Stimulated activated memory B cell treated with anti-CD40 and anti-IgM and Interleukin-4, amounts not matched to agents 10 μg/mL and 1 μg/mL and 100 μg/mL, for 72 hours (primary cell): ENCODE results near the gene MYO7A.

ENCODE experiments used
- ATAC-seq: fragments of 150-1000 bp; cut with Tn5 transposase; 2 replicates; pipeline ENCODE4 v1.10.0; 2021
- H3K27ac Mint-ChIP-seq: one replicate; pipeline ENCODE4 v1.8.0; 2022; ENCODE audit warnings: mild to moderate bottlenecking, mixed read lengths
- H3K27me3 Mint-ChIP-seq: one replicate; pipeline ENCODE4 v1.8.0; 2022; ENCODE audit warnings: mixed read lengths
- H3K36me3 Mint-ChIP-seq: one replicate; pipeline ENCODE4 v1.8.0; 2022; ENCODE audit warnings: mixed read lengths
- H3K4me1 Mint-ChIP-seq: one replicate; pipeline ENCODE4 v1.8.0; 2022; ENCODE audit warnings: mixed read lengths
- H3K4me3 Mint-ChIP-seq: one replicate; pipeline ENCODE4 v1.8.0; 2022; ENCODE audit warnings: mild to moderate bottlenecking, moderate library complexity, mixed read lengths
- H3K9me3 Mint-ChIP-seq: one replicate; pipeline ENCODE4 v1.8.0; 2022; ENCODE audit warnings: mixed read lengths

The MYO7A gene

GRCh38 chr11:77203901-77204753 is 76.1 kb downstream of the MYO7A start:
- H3K27me3 Mint-ChIP-seq = peaks cover 10% of the 10 kb centered on the region
- H3K4me1 Mint-ChIP-seq = no peaks in the 10 kb centered on the region
- no peak for ATAC-seq
- H3K9me3 Mint-ChIP-seq = no peaks in the 10 kb centered on the region
- H3K36me3 Mint-ChIP-seq = no peaks in the 10 kb centered on the region
- H3K27ac Mint-ChIP-seq = no peak overlapping the region
- H3K4me3 Mint-ChIP-seq = no peak overlapping the region

GRCh38 chr11:77204754-77205466 is 76.9 kb downstream of the MYO7A start:
- no peak for ATAC-seq
- Mint-ChIP-seq H3K4me1 (no peaks in the 10 kb centered on the region), H3K27ac (no peak overlapping the region), H3K36me3 (no peaks in the 10 kb centered on the region), H3K4me3 (no peak overlapping the region), H3K9me3 (no peaks in the 10 kb centered on the region), H3K27me3 (peaks cover 10% of the 10 kb centered on the region)

GRCh38 chr11:77205467-77206263 is 77.6 kb downstream of the MYO7A start:
- Mint-ChIP-seq H3K27ac (no peak overlapping the region), H3K4me3 (no peak overlapping the region), H3K9me3 (no peaks in the 10 kb centered on the region), H3K36me3 (no peaks in the 10 kb centered on the region), H3K27me3 (peaks cover 10% of the 10 kb centered on the region), H3K4me1 (no peaks in the 10 kb centered on the region)
- no peak for ATAC-seq

DNA sequence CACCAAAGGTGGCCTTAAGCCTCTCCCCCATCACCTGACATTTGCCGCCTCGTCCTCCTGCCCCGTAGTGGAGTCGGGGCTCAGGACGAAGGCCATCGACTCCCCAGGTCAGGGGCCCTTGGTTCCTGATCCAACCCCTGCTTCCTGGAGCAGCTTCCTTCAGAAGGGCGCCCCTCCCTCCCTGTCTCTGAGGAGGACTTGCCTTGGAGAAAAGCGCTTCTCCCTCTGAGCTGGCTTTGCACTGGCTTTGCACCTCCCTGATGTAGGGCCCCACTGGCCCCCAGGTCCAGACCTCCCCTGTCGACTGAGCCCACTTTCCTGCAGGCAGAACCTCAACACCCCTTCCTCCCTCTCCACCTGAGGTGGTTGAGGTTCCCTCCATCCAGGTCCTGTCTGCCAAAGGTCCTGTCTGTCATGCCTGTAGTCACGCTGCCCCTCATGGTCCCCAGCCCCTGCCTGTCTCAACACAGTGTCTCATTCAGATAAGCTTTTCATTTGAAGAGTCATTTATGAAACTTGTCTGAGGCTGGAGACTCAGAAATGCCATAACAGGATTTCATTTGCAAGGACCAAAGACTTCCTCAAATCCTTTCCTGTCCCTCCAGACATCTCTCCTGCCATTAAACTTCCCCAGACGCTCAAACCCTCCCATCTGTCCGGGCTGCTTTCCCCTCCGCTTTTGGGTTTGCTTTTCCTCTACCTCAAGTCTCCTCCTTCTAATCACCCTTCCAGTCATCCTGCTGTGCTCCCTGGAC is 78.4 kb downstream of the MYO7A start:
- Mint-ChIP-seq H3K4me3 (no peak overlapping the region), H3K4me1 (no peaks in the 10 kb centered on the region), H3K27me3 (peaks cover 10% of the 10 kb centered on the region), H3K36me3 (no peaks in the 10 kb centered on the region), H3K9me3 (no peaks in the 10 kb centered on the region), H3K27ac (no peak overlapping the region)
- no peak for ATAC-seq

DNA sequence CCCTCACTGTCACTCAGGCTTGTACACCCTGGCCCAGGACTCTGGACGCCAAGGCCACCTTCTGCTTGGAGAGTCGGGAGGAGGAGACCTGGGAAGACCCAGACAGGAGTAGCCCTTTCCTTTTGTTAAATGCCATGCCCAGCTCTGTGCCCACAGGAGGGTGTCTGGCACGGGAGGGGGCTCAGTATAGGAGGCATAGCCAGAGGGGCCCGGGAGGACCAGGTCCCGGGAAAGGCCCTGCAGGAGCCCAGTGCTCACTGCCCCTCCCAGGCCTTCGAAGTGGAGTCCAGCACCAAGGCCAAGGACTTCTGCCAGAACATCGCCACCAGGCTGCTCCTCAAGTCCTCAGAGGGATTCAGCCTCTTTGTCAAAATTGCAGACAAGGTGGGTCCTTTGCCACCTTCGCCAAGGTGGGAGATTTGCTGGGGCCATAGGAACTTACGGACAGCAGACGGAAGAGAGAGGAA is 79.0 kb downstream of the MYO7A start:
- Mint-ChIP-seq H3K9me3 (no peaks in the 10 kb centered on the region), H3K4me3 (no peak overlapping the region), H3K36me3 (no peaks in the 10 kb centered on the region), H3K4me1 (no peaks in the 10 kb centered on the region), H3K27me3 (peaks cover 10% of the 10 kb centered on the region), H3K27ac (no peak overlapping the region)
- no peak for ATAC-seq

GRCh38 chr11:77207618-77208313 is 79.7 kb downstream of the MYO7A start:
- ATAC-seq = no peak
- Mint-ChIP-seq H3K9me3 (no peaks in the 10 kb centered on the region), H3K27me3 (peaks cover 10% of the 10 kb centered on the region), H3K27ac (no peak overlapping the region), H3K4me3 (no peak overlapping the region), H3K36me3 (no peaks in the 10 kb centered on the region), H3K4me1 (no peaks in the 10 kb centered on the region)

GRCh38 chr11:77208535-77208934 is 80.5 kb downstream of the MYO7A start:
- Mint-ChIP-seq H3K9me3 (no peaks in the 10 kb centered on the region), H3K4me3 (no peak overlapping the region), H3K27ac (no peak overlapping the region), H3K36me3 (no peaks in the 10 kb centered on the region), H3K4me1 (no peaks in the 10 kb centered on the region), H3K27me3 (peaks cover 10% of the 10 kb centered on the region)
- ATAC-seq = no peak

- no peaks in the 10 kb centered on the region for H3K4me1 Mint-ChIP-seq
- no peak overlapping the region for H3K4me3 Mint-ChIP-seq
- ATAC-seq = no peak
- no peaks in the 10 kb centered on the region for H3K9me3 Mint-ChIP-seq
- H3K27ac Mint-ChIP-seq = no peak overlapping the region
- peaks cover 10% of the 10 kb centered on the region for H3K27me3 Mint-ChIP-seq
- H3K36me3 Mint-ChIP-seq = no peaks in the 10 kb centered on the region
Observed at GRCh38 chr11:77209663-77210062, 81.6 kb downstream of the MYO7A start.

DNA sequence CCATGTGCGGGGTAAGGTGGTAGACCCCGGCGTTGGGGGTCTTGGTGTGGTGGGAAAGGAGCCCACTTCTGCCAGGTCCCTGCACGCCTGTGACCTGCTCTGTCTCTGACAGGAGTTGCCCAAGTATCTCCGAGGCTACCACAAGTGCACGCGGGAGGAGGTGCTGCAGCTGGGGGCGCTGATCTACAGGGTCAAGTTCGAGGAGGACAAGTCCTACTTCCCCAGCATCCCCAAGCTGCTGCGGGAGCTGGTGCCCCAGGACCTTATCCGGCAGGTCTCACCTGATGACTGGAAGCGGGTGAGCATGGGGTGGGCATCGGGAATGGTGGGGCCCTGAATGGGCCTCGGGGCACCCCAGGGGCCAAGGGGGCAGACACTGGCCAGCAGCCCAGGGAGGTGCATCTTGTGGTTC is 83.0 kb downstream of the MYO7A start:
- Mint-ChIP-seq H3K36me3 (no peaks in the 10 kb centered on the region), H3K4me3 (no peak overlapping the region), H3K27me3 (peaks cover 9% of the 10 kb centered on the region), H3K4me1 (no peaks in the 10 kb centered on the region), H3K27ac (no peak overlapping the region), H3K9me3 (no peaks in the 10 kb centered on the region)
- ATAC-seq = no peak

DNA sequence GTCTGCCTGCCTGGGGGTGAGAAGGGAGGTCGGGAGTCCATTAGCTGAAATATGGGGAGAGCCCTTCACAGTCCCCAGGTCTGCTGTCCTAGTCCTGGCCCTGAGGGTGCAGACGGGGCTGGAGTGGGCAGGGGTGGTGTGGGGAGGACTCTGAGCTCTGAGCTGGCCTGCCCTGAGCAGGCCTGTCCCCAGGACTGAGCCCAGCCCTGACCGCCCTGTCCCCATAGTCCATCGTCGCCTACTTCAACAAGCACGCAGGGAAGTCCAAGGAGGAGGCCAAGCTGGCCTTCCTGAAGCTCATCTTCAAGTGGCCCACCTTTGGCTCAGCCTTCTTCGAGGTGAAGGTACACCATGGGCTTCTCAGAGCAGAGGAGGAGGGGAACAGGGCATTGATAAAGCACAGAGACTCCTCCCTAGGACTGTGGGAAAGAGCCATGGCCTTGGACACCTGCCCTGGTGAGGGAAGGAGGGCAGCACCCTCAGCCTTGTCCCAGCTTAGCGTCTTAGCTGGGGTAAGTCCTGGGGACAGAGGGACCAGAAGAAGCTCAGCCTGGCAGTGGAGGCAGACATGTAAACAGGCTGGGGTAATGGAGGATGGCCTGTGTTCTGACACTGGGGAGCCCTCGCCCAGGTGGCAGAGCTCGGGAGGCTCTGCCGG is 83.7 kb downstream of the MYO7A start:
- no peaks in the 10 kb centered on the region for H3K36me3 Mint-ChIP-seq
- ATAC-seq = no peak
- H3K9me3 Mint-ChIP-seq = no peaks in the 10 kb centered on the region
- peaks cover 2% of the 10 kb centered on the region for H3K27me3 Mint-ChIP-seq
- H3K27ac Mint-ChIP-seq = no peak overlapping the region
- H3K4me1 Mint-ChIP-seq = peaks cover 5% of the 10 kb centered on the region
- no peak overlapping the region for H3K4me3 Mint-ChIP-seq

- Mint-ChIP-seq H3K27me3 (no peaks in the 10 kb centered on the region), H3K4me1 (peaks cover 12% of the 10 kb centered on the region), H3K27ac (no peak overlapping the region), H3K36me3 (no peaks in the 10 kb centered on the region), H3K4me3 (no peak overlapping the region), H3K9me3 (no peaks in the 10 kb centered on the region)
- ATAC-seq = no peak
Observed at GRCh38 chr11:77212314-77213007, 84.4 kb downstream of the MYO7A start.

GRCh38 chr11:77213029-77213579 is 85.1 kb downstream of the MYO7A start:
- H3K36me3 Mint-ChIP-seq = no peaks in the 10 kb centered on the region
- no peaks in the 10 kb centered on the region for H3K27me3 Mint-ChIP-seq
- ATAC-seq = no peak
- H3K4me1 Mint-ChIP-seq = peaks cover 14% of the 10 kb centered on the region
- H3K27ac Mint-ChIP-seq = no peak overlapping the region
- H3K9me3 Mint-ChIP-seq = no peaks in the 10 kb centered on the region
- no peak overlapping the region for H3K4me3 Mint-ChIP-seq
